Kidney (tissue), 14 donors: ENCODE measurements around the gene ITPKB. TPM values are rescaled to one million over a fixed set of nuclear protein-coding genes. Genes with fewer than 3 reads are reported as not detected.

ENCODE experiments used
- DNase-seq, 5 donors: peaks; one replicate each; pipeline ENCODE4 v3.0.0-alpha.2; 2013 to 2020
- FAIRE-seq: peaks from 2 replicates; lab custom pipeline; 2012; peaks lifted over from hg19 to GRCh38; lab: Jason Lieb, UNC
- H3K27ac ChIP-seq, 2 donors: one replicate each; pipeline ENCODE4 v1.7.0; 2013; ENCODE audit warnings: low read depth in 2 of 2, low read length in 2 of 2, inconsistent platforms in 1 of 2
- H3K27me3 ChIP-seq: one replicate; pipeline ENCODE4 v1.7.1; 2013; ENCODE audit warnings: low read length, inconsistent platforms; ENCODE audit not compliant: control insufficient read depth, insufficient read depth
- H3K36me3 ChIP-seq, 3 donors: one replicate each; pipeline versions ENCODE4 v1.7.0 to v1.7.1; 2013; ENCODE audit warnings: low read length in 3 of 3, control low read depth in 1 of 3, inconsistent platforms in 1 of 3; ENCODE audit not compliant: insufficient read depth in 3 of 3, control insufficient read depth in 2 of 3
- H3K4me1 ChIP-seq, 3 donors: one replicate each; pipeline versions ENCODE4 v1.7.0 to v1.7.1; 2013; ENCODE audit warnings: low read length in 3 of 3, inconsistent platforms in 1 of 3, low read depth in 1 of 3; ENCODE audit not compliant: control insufficient read depth in 2 of 3, insufficient read depth in 2 of 3
- H3K4me3 ChIP-seq, 3 donors: one replicate each; pipeline versions ENCODE4 v1.7.0 to v1.8.1; 2013; ENCODE audit warnings: low read length in 3 of 3, control low read depth in 1 of 3, inconsistent platforms in 1 of 3
- H3K9ac ChIP-seq, 3 donors: one replicate each; pipeline versions ENCODE4 v1.7.0 to v1.7.1; 2013; ENCODE audit warnings: low read length in 3 of 3, control low read depth in 1 of 3, inconsistent platforms in 1 of 3
- H3K9me3 ChIP-seq, 3 donors: one replicate each; pipeline versions ENCODE4 v1.7.0 to v1.7.1; 2013; ENCODE audit warnings: low read length in 3 of 3, control low read depth in 1 of 3, inconsistent platforms in 1 of 3; ENCODE audit not compliant: control insufficient read depth in 2 of 3, insufficient read depth in 1 of 3
- CTCF ChIP-seq: IDR thresholded peaks from 3 replicates; pipeline ENCODE4 v1.5.1; 2012; ENCODE audit warnings: mild to moderate bottlenecking, moderate library complexity, borderline replicate concordance; ENCODE audit not compliant: insufficient read depth; ENCODE audit errors: extremely low read depth
- intact Hi-C: fragments of 100-400 bp; cut with DNase I; formaldehyde crosslinking; loops from one replicate; pipeline ENCODE4 v1.11.1; 2022
- polyA plus RNA-seq: library from polyadenylated mRNA; stranded (reverse); fragments of 350-450 nt; fragmentation: Illumina TruSeq; extraction: RNeasy Lipid Tissue Mini Kit (QIAGEN cat#74804); gene quantifications from one replicate; pipeline ENCODE4 v1.2.3, GENCODE V29; 2014; ENCODE audit warnings: low read depth, low replicate concordance; ENCODE audit not compliant: insufficient read depth
- total RNA-seq: library from RNA; stranded (reverse); fragmentation: NEBNext Ultra II Directional; extraction: Animal tissue kit (Norgen Biotek cat#: 25700); gene quantifications from one replicate; pipeline ENCODE4 v1.2.1, GENCODE V29; 2021
- donor health status: control.
- donor health status: control.
- donor health status: control.
- donor health status: control.
- donor health status: control.
- donor health status: DM: yes; HTN: yes; CAD: no.
- donor health status: Normal renal cell carcinoma (clear cell type).

Gene ITPKB
- total and polyA plus RNA-seq, 2 donors from 2014 or later = 20.2 to 39.3 TPM

DNA sequence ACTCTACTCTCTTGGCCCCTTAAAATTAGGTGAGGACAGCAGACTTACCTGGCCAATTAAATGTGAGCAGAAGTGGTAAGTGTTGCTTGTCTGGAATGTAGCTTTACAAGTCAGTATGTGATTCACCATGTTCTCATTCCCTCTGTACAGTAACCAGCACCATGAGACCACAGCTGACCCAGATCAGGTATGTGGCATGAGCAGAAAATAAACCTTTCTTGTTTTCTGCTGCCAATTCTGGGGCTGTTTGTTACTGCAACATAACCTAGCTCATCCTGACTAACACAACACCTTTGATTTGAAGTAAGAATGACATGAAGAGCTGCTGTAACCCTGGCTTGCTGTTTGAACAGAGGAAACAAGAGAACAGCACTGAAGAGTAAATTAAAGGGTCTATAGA lies 24.9 kb downstream of the ITPKB start:
- no peak for FAIRE-seq
- no peak overlapping the region for H3K27ac ChIP-seq

GRCh38 chr1:226712742-226713419 lies 26.2 kb downstream of the ITPKB start:
- Histone ChIP-seq H3K4me1 (peaks cover 0 to 15% (median 4%) of the 10 kb centered on the region in 3 donors), H3K27me3 (no peaks in the 10 kb centered on the region), H3K9ac (no peak overlapping the region), H3K27ac (no peak overlapping the region), H3K9me3 (no peaks in the 10 kb centered on the region), H3K4me3 (no peak overlapping the region), H3K36me3 (no peaks in the 10 kb centered on the region)
- no peak for TF ChIP-seq CTCF
- no peak for FAIRE-seq
- DNase-seq = peak in 2 of 5 donors; percentile 19 to 48
- intact Hi-C loops = no loop called here

More for the DNA sequence above, 24.9 kb downstream of the ITPKB start:
- Histone ChIP-seq H3K9me3 (no peaks in the 10 kb centered on the region), H3K4me1 (peaks cover 0 to 15% (median 4%) of the 10 kb centered on the region in 3 donors), H3K27me3 (no peaks in the 10 kb centered on the region), H3K9ac (no peak overlapping the region), H3K4me3 (no peak overlapping the region), H3K36me3 (no peaks in the 10 kb centered on the region)
- no peak for DNase-seq
- no peak for TF ChIP-seq CTCF
- intact Hi-C loops = no loop called here

DNA sequence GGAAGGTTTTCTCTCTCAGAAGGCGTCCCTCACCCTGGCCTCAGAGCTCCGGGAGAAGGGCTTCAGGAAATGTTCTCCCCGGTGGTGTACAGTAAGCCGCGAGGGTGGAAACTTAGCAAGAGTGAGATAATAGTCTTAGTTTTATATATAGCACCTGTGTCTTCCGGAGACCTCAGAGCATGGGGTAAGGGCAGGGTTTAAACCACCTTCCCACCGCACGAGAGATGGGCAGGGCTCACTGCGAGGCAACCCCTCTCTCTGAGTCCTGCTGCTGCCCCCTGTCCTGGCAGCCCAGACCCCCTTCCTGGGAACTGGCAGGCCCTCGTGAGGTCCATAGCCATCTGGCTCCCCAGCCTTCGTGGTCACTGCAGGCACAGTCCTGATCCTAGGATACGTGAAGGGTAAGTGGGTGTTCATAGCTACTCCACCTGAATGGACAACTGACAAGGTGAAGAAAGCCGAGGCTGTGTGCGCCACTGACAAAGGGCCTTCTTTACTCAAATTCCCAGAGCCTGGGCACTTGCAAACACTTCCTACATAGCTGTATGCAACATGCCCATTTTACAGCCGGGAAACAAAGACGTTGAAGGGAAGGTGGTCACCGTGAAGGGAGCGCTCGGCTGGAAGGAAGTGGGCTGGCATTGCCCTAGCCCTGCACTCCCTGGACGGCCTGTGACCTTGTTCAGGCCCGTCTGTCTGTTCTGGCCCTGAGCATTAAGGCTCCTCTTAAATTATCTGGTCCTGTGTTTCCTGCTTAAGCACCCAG lies 26.9 kb downstream of the ITPKB start:
- H3K4me1 ChIP-seq = peaks cover 0 to 15% (median 4%) of the 10 kb centered on the region in 3 donors
- no peak overlapping the region for H3K9ac ChIP-seq
- no peaks in the 10 kb centered on the region for H3K9me3 ChIP-seq
- H3K4me3 ChIP-seq = no peak overlapping the region
- intact Hi-C loops = no loop called here
- no peak for TF ChIP-seq CTCF
- H3K36me3 ChIP-seq = no peaks in the 10 kb centered on the region
- H3K27ac ChIP-seq = peak overlapping the region in 1 of 2 donors; percentile 0
- H3K27me3 ChIP-seq = no peaks in the 10 kb centered on the region
- DNase-seq (no peak), FAIRE-seq (no peak)
